A549 (cell line): ENCODE measurements around the gene KLLN. TPM values are rescaled to one million over a fixed set of nuclear protein-coding genes. Genes with fewer than 3 reads are reported as not detected.
A peak's percentile ranks its signal among the peaks of the same experiment; 100 is the strongest.

Experiments used
- ATAC-seq, 2 experiments: fragments of 200-7000 bp in 1 of 2; fragments of >200 bp in 1 of 2; cut with Nextera tagmentation in 1 of 2; cut with Tn5 transposase in 1 of 2; 3 replicates each; pipeline versions ENCODE4 v1.8.0 to v1.9.1; 2018 to 2020; ENCODE audit warnings: mild to moderate bottlenecking in 1 of 2, moderate library complexity in 1 of 2
- CTCF ChIA-PET: fragments of 300-600 bp; sonication (Branson Sonifier 250); formaldehyde crosslinking; extraction: SDS; loops from one replicate; lab custom pipeline; 2021; ENCODE audit warnings: antibody characterized with exemption, inconsistent platforms; lab: Yijun Ruan, JAX
- POLR2A ChIA-PET: fragments of 350-600 bp; formaldehyde crosslinking; extraction: SDS; loops from one replicate; lab custom pipeline; 2021; ENCODE audit warnings: antibody characterized with exemption, inconsistent platforms; lab: Yijun Ruan, JAX
- DNase-seq, 2 experiments: peaks; one replicate each; pipeline versions ENCODE4 v3.0.0 to v3.0.0-alpha.2; 2011 to 2016; ENCODE audit warnings: low read depth in 1 of 2, low spot score in 1 of 2
- FAIRE-seq: peaks from 2 replicates; lab custom pipeline; 2011; peaks lifted over from hg19 to GRCh38; lab: Jason Lieb, UNC
- H3K27ac ChIP-seq, 2 experiments: fragments of >200 bp; sonication (Bioruptor Twin); formaldehyde crosslinking; 3 replicates each; pipeline ENCODE4 v1.5.1; 2016 to 2017
- H3K4me1 ChIP-seq: fragments of >200 bp; sonication (Bioruptor Twin); formaldehyde crosslinking; 3 replicates; pipeline ENCODE4 v1.6.1; 2016
- H3K4me2 ChIP-seq: fragments of >200 bp; sonication (Bioruptor Twin); formaldehyde crosslinking; 3 replicates; pipeline ENCODE4 v1.6.1; 2016
- H3K4me3 ChIP-seq: fragments of >200 bp; sonication (Bioruptor Twin); formaldehyde crosslinking; 3 replicates; pipeline ENCODE4 v1.5.1; 2016
- H3K9me3 ChIP-seq: fragments of >200 bp; sonication (Bioruptor Twin); formaldehyde crosslinking; 3 replicates; pipeline ENCODE4 v1.6.1; 2016
- CBX8 ChIP-seq: fragments of 200-600 bp; sonication (generic); IDR thresholded peaks from 2 replicates; pipeline ENCODE4 v1.6.1; 2016
- CEBPB ChIP-seq, 2 experiments: fragments of >200 bp in 1 of 2; sonication (Bioruptor Twin) in 1 of 2; formaldehyde crosslinking in 1 of 2; IDR thresholded peaks; 2 replicates each; pipeline ENCODE4 v1.6.1; 2012 to 2016
- CHD2 ChIP-seq: fragments of 150-350 bp; IDR thresholded peaks from 2 replicates; pipeline ENCODE4 v1.6.1; 2014; ENCODE audit warnings: low read length; ENCODE audit not compliant: partially characterized antibody
- CHD4 ChIP-seq: fragments of 200-600 bp; sonication (generic); IDR thresholded peaks from 2 replicates; pipeline ENCODE4 v1.6.1; 2016; ENCODE audit warnings: antibody characterized with exemption, mild to moderate bottlenecking, borderline replicate concordance
- EHF ChIP-seq: fragments of 250-450 bp; sonication (Bioruptor Pico); IDR thresholded peaks from 2 replicates; pipeline ENCODE4 v1.5.0; 2020; ENCODE audit warnings: mild to moderate bottlenecking
- EHMT2 ChIP-seq: fragments of 200-600 bp; sonication (generic); IDR thresholded peaks from 2 replicates; pipeline ENCODE4 v1.6.1; 2016; ENCODE audit warnings: antibody characterized with exemption, low read depth, mild to moderate bottlenecking, moderate library complexity
- FOSB ChIP-seq: fragments of 250-450 bp; sonication (Bioruptor Pico); IDR thresholded peaks from 2 replicates; pipeline ENCODE4 v1.5.0; 2020; ENCODE audit warnings: mild to moderate bottlenecking, moderate library complexity
- GATA3 ChIP-seq: IDR thresholded peaks from 2 replicates; pipeline ENCODE4 v1.6.1; 2012; ENCODE audit warnings: borderline replicate concordance
- HDAC2 ChIP-seq: fragments of 200-600 bp; sonication (generic); IDR thresholded peaks from 2 replicates; pipeline ENCODE4 v1.6.1; 2016
- HOXB5 ChIP-seq: fragments of 250-450 bp; sonication (Bioruptor Pico); IDR thresholded peaks from 2 replicates; pipeline ENCODE4 v1.5.0; 2020; ENCODE audit warnings: mild to moderate bottlenecking, moderate library complexity
- JUN ChIP-seq, 2 experiments: fragments of >200 bp; sonication (Bioruptor Twin); formaldehyde crosslinking; IDR thresholded peaks; 2 replicates in 1 of 2; 3 replicates in 1 of 2; pipeline ENCODE4 v1.6.1; 2016 to 2017
- KDM5A ChIP-seq: fragments of 200-600 bp; sonication (generic); IDR thresholded peaks from 2 replicates; pipeline ENCODE4 v1.6.1; 2016; ENCODE audit warnings: antibody characterized with exemption, mild to moderate bottlenecking
- MAFK ChIP-seq: fragments of 450-650 bp; IDR thresholded peaks from 2 replicates; pipeline ENCODE4 v1.6.1; 2014; ENCODE audit not compliant: partially characterized antibody
- MYC ChIP-seq: IDR thresholded peaks from 2 replicates; pipeline ENCODE4 v1.6.1; 2012; ENCODE audit warnings: mild to moderate bottlenecking, inconsistent platforms, low read length, improper control_type of control experiment, borderline replicate concordance
- NFE2L2 ChIP-seq: fragments of 150-350 bp; conservative IDR thresholded peaks from 2 replicates; pipeline ENCODE4 v1.6.1; 2014; ENCODE audit warnings: low read length
- NPAS2 ChIP-seq: fragments of 250-450 bp; sonication (Bioruptor Pico); IDR thresholded peaks from 2 replicates; pipeline ENCODE4 v1.8.0; 2022; ENCODE audit warnings: mild to moderate bottlenecking, moderate library complexity, borderline replicate concordance
- NR3C1 ChIP-seq: fragments of >200 bp; sonication (Bioruptor Twin); formaldehyde crosslinking; IDR thresholded peaks from 3 replicates; pipeline ENCODE4 v1.6.1; 2017
- RAD21 ChIP-seq, 2 experiments: fragments of >200 bp in 1 of 2; sonication (Bioruptor Twin) in 1 of 2; formaldehyde crosslinking in 1 of 2; IDR thresholded peaks in 1 of 2; conservative IDR thresholded peaks in 1 of 2; 2 replicates in 1 of 2; 3 replicates in 1 of 2; pipeline ENCODE4 v1.6.1; 2012 to 2018; ENCODE audit warnings: inconsistent platforms in 1 of 2
- RCOR1 ChIP-seq: fragments of 150-350 bp; IDR thresholded peaks from 2 replicates; pipeline ENCODE4 v1.6.1; 2014; ENCODE audit warnings: antibody characterized with exemption, low read length, low read depth
- RNF2 ChIP-seq: fragments of 200-600 bp; sonication (generic); IDR thresholded peaks from 2 replicates; pipeline ENCODE4 v1.6.1; 2016; ENCODE audit warnings: low read depth, mild to moderate bottlenecking, antibody characterized with exemption, moderate library complexity, borderline replicate concordance
- SREBF2 ChIP-seq: fragments of 450-650 bp; IDR thresholded peaks from 2 replicates; pipeline ENCODE4 v1.6.1; 2014; ENCODE audit warnings: mild to moderate bottlenecking, moderate library complexity
- ZC3H11A ChIP-seq: fragments of 450-650 bp; IDR thresholded peaks from 2 replicates; pipeline ENCODE4 v1.6.1; 2014; ENCODE audit warnings: antibody characterized with exemption, mild to moderate bottlenecking
- ZFP36 ChIP-seq: fragments of 450-650 bp; IDR thresholded peaks from 2 replicates; pipeline ENCODE4 v1.6.1; 2014; ENCODE audit warnings: borderline replicate concordance; ENCODE audit not compliant: partially characterized antibody
- ZNF302 ChIP-seq: fragments of 250-450 bp; sonication (Bioruptor Pico); IDR thresholded peaks from 2 replicates; pipeline ENCODE4 v1.9.0; 2021; ENCODE audit warnings: inconsistent platforms, mild to moderate bottlenecking, moderate library complexity
- WGBS: methylation state at CpG from one replicate; pipeline ENCODE4 v1.1.6; 2017; ENCODE audit errors: missing lambda C conversion rate; 5-methylcytosine and 5-hydroxymethylcytosine counted together
- polyA plus RNA-seq, 4 experiments: library from polyadenylated mRNA; depleted of rRNA in 3 of 4; stranded (reverse); fragments of >200 nt; fragmentation: RNase III in 1 of 4; extraction: RNeasy Plus Mini Kit Qiagen cat#74134 plus additional on column Dnase treatment in 1 of 4; gene quantifications; 2 replicates in 3 of 4; 3 replicates in 1 of 4; pipeline ENCODE4 v1.2.3, GENCODE V29; 2011 to 2017
- TF ChIP-seq, protein P1 (sequence below): IDR thresholded peaks from 2 replicates; pipeline ENCODE4 v1.6.1; 2012
- TF ChIP-seq, protein P2 (sequence below): fragments of >200 bp; sonication (Bioruptor Twin); formaldehyde crosslinking; IDR thresholded peaks from 2 replicates; pipeline ENCODE4 v1.6.1; 2016
- TF ChIP-seq, protein P3 (sequence below): IDR thresholded peaks from 2 replicates; pipeline ENCODE4 v1.6.1; 2012
- TF ChIP-seq, protein P4 (sequence below): IDR thresholded peaks from 2 replicates; pipeline ENCODE4 v1.6.1; 2012; ENCODE audit warnings: low read depth, borderline replicate concordance
- TF ChIP-seq, protein P5 (sequence below): fragments of >200 bp; sonication (Bioruptor Twin); formaldehyde crosslinking; IDR thresholded peaks from 3 replicates; pipeline ENCODE4 v1.5.1; 2016
- TF ChIP-seq, protein P6 (sequence below): fragments of >200 bp; sonication (Bioruptor Twin); formaldehyde crosslinking; IDR thresholded peaks from 3 replicates; pipeline ENCODE4 v1.6.1; 2016
- TF ChIP-seq, protein P7 (sequence below): fragments of 250-450 bp; sonication (Bioruptor Pico); IDR thresholded peaks from 2 replicates; pipeline ENCODE4 v1.5.0; 2021; ENCODE audit warnings: mild to moderate bottlenecking, moderate library complexity, borderline replicate concordance

The KLLN gene
- polyA plus RNA-seq, 2 of the 4 experiments (the other 2 are of a cell fraction) = 0.57 to 0.58 TPM

DNA sequence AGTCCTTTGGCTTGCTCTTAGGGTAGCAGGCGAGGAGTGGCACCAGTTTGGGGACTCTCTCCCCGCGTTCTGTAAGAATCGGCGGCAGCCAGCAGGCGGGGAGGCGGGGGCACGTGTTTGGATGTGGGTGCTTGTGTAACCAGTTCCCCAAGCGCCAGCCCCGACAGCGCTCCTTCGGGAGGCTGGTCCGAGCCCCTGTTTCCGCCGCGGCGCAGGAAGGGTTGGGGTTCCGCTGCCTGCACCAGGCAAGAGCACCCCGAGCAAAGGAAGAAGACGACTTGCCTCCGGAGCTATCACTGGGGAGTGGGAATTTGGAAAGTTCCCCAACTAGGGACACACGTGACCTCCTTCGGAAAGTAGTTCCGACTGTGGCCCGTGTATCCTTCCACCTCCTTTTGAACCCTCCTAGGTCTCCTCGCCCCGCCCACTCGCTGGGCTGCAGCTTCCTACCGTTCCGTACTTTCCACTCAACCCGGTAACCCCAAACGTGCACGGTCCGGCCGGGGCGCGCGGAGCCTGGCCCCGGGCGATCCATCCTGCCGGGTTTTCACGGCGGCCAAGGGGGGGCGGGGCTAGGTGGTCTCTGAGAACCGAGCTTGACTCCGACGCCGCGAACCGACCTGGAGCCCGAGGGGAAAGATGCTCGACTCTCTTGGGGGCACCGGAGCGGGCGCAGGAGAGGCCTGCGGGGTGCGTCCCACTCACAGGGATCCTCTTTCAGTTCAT, 1.2 kb downstream of the KLLN start (continued):
- TF ChIP-seq RNF2 (no peak), CHD2 (peak; percentile 68), EHMT2 (0 out of 2 replicates have a peak, but pooled peaks have one; percentile 34), EHF (0 out of 2 replicates have a peak, but pooled peaks have one; percentile 17), NR3C1 (no peak), GATA3 (no peak; the same call in 1 of the 2 replicates), NFE2L2 (no peak), JUN (IDR thresholded peaks at IDR 0.05) (peak; percentile 69 to 97), ZNF302 (no peak), RCOR1 (no peak), MYC (peak; percentile 82), CEBPB (IDR thresholded peaks at IDR 0.05) (peak in 1 of 2 experiments; percentile 37; a peak in 1 of 4 replicates), NPAS2 (CRISPR knock-in tag) (peak; percentile 94), MAFK (no peak), FOSB (CRISPR knock-in tag) (no peak), KDM5A (no peak), CHD4 (no peak)
- TF ChIP-seq, protein P1, sequence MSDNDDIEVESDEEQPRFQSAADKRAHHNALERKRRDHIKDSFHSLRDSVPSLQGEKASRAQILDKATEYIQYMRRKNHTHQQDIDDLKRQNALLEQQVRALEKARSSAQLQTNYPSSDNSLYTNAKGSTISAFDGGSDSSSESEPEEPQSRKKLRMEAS = peak; percentile 96
- TF ChIP-seq, protein P2, sequence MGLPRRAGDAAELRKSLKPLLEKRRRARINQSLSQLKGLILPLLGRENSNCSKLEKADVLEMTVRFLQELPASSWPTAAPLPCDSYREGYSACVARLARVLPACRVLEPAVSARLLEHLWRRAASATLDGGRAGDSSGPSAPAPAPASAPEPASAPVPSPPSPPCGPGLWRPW = no peak
- TF ChIP-seq, protein P3, sequence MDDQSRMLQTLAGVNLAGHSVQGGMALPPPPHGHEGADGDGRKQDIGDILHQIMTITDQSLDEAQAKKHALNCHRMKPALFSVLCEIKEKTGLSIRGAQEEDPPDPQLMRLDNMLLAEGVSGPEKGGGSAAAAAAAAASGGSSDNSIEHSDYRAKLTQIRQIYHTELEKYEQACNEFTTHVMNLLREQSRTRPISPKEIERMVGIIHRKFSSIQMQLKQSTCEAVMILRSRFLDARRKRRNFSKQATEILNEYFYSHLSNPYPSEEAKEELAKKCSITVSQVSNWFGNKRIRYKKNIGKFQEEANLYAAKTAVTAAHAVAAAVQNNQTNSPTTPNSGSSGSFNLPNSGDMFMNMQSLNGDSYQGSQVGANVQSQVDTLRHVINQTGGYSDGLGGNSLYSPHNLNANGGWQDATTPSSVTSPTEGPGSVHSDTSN = peak; percentile 90
- TF ChIP-seq, protein P4, sequence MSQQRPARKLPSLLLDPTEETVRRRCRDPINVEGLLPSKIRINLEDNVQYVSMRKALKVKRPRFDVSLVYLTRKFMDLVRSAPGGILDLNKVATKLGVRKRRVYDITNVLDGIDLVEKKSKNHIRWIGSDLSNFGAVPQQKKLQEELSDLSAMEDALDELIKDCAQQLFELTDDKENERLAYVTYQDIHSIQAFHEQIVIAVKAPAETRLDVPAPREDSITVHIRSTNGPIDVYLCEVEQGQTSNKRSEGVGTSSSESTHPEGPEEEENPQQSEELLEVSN = peak; percentile 91
- TF ChIP-seq, protein P5, sequence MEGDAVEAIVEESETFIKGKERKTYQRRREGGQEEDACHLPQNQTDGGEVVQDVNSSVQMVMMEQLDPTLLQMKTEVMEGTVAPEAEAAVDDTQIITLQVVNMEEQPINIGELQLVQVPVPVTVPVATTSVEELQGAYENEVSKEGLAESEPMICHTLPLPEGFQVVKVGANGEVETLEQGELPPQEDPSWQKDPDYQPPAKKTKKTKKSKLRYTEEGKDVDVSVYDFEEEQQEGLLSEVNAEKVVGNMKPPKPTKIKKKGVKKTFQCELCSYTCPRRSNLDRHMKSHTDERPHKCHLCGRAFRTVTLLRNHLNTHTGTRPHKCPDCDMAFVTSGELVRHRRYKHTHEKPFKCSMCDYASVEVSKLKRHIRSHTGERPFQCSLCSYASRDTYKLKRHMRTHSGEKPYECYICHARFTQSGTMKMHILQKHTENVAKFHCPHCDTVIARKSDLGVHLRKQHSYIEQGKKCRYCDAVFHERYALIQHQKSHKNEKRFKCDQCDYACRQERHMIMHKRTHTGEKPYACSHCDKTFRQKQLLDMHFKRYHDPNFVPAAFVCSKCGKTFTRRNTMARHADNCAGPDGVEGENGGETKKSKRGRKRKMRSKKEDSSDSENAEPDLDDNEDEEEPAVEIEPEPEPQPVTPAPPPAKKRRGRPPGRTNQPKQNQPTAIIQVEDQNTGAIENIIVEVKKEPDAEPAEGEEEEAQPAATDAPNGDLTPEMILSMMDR = no peak; the same call in 2 of the 3 replicates
- TF ChIP-seq, protein P6, sequence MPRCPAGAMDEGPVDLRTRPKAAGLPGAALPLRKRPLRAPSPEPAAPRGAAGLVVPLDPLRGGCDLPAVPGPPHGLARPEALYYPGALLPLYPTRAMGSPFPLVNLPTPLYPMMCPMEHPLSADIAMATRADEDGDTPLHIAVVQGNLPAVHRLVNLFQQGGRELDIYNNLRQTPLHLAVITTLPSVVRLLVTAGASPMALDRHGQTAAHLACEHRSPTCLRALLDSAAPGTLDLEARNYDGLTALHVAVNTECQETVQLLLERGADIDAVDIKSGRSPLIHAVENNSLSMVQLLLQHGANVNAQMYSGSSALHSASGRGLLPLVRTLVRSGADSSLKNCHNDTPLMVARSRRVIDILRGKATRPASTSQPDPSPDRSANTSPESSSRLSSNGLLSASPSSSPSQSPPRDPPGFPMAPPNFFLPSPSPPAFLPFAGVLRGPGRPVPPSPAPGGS = peak; percentile 71; the same call in 1 of the 3 replicates

DNA sequence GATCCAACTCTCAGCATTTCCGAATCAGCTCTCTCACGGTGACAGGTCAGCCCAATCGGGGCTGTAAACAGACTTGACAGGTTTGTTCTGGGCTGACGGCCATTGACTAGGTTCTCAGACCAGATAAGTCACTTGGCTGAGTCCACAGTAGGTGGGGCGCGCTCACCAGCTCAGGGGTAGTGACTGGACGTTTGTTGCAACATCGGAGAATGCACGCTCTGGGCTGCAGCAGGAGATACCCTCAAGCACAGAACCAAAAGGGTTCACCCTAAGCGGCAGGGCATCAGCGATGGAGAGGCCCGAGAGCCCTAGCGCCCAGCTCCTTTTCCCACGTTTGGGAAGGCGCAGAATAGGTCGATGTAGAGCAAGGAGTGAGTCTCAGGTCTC, 1.8 kb downstream of the KLLN start:
- Histone ChIP-seq H3K27ac (peak overlapping the region; percentile 96 to 99), H3K9me3 (no peaks in the 10 kb centered on the region), H3K4me1 (peaks cover 5% of the 10 kb centered on the region; the same call in 1 of the 3 replicates), H3K4me2 (peak overlapping the region; percentile 94), H3K4me3 (peak overlapping the region; percentile 78)
- ATAC-seq (no peak), FAIRE-seq (no peak), DNase-seq (no peak)
- 74% methylated on average over 16 of the region's 16 CpGs for WGBS
- ChIA-PET POLR2A (interaction anchor here (0.6 to 6.1 kb wide), 10 partner anchors 11 to 791 kb away, joined by 3 to 83 read pairs (median 12); partner anchors contain the start of gene ATAD1), CTCF (interaction anchor here (0.8 to 5.6 kb wide), 12 partner anchors 9 to 691 kb away, joined by 3 to 38 read pairs (median 4); no protein-coding TSS in a partner anchor)
- TF ChIP-seq, protein P6 = no peak
- TF ChIP-seq KDM5A = no peak
- no peak for TF ChIP-seq CBX8
- TF ChIP-seq ZC3H11A = no peak
- no peak for TF ChIP-seq HOXB5 (CRISPR knock-in tag)
- TF ChIP-seq EHMT2 = no peak
- TF ChIP-seq JUN (IDR thresholded peaks at IDR 0.05) = no peak
- no peak for TF ChIP-seq ZFP36
- no peak for TF ChIP-seq RAD21 (conservative IDR thresholded peaks at IDR 0.05 in 1 of 2, IDR thresholded peaks at IDR 0.05 in 1 of 2)
- no peak for TF ChIP-seq HDAC2
- TF ChIP-seq SREBF2 = no peak
- TF ChIP-seq, protein P7, sequence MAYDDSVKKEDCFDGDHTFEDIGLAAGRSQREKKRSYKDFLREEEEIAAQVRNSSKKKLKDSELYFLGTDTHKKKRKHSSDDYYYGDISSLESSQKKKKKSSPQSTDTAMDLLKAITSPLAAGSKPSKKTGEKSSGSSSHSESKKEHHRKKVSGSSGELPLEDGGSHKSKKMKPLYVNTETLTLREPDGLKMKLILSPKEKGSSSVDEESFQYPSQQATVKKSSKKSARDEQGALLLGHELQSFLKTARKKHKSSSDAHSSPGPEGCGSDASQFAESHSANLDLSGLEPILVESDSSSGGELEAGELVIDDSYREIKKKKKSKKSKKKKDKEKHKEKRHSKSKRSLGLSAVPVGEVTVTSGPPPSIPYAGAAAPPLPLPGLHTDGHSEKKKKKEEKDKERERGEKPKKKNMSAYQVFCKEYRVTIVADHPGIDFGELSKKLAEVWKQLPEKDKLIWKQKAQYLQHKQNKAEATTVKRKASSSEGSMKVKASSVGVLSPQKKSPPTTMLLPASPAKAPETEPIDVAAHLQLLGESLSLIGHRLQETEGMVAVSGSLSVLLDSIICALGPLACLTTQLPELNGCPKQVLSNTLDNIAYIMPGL = no peak
- TF ChIP-seq RCOR1 = no peak
